HepG2 (cell line): ENCODE results near the gene MEPCE. TPM values are rescaled to one million over a fixed set of nuclear protein-coding genes. Genes with fewer than 3 reads are reported as not detected.

ENCODE experiments used
- AKAP8 ChIP-seq: sonication (generic); formaldehyde crosslinking; IDR thresholded peaks from 2 replicates; pipeline ENCODE4 v1.5.1; 2020; ENCODE audit warnings: mild to moderate bottlenecking, missing genetic modification reagents
- ARNT2 ChIP-seq: sonication (generic); formaldehyde crosslinking; IDR thresholded peaks from 2 replicates; pipeline ENCODE4 v1.8.0; 2022; ENCODE audit warnings: mild to moderate bottlenecking, low read depth, missing genetic modification reagents, moderate library complexity
- CBX5 ChIP-seq: sonication (generic); formaldehyde crosslinking; IDR thresholded peaks from 2 replicates; pipeline ENCODE4 v1.4.0; 2020; ENCODE audit warnings: missing genetic modification reagents, borderline replicate concordance
- FOXA1 ChIP-seq, 2 experiments: fragments of 450-650 bp in 1 of 2; sonication (generic) in 1 of 2; formaldehyde crosslinking in 1 of 2; IDR thresholded peaks; 2 replicates each; pipeline versions ENCODE4 v1.4.0 to v1.6.1; 2016 to 2020; ENCODE audit warnings: missing genetic modification reagents in 1 of 2
- HDAC1 ChIP-seq: sonication (generic); formaldehyde crosslinking; IDR thresholded peaks from 2 replicates; pipeline ENCODE4 v1.5.1; 2020; ENCODE audit warnings: mild to moderate bottlenecking, missing genetic modification reagents
- IRF2 ChIP-seq: IDR thresholded peaks from 2 replicates; pipeline ENCODE4 v1.6.1; 2018; ENCODE audit warnings: missing genetic modification reagents, missing compliant biosample characterization
- ISX ChIP-seq: sonication (generic); formaldehyde crosslinking; conservative IDR thresholded peaks from 2 replicates; pipeline ENCODE4 v1.5.0; 2020; ENCODE audit warnings: missing genetic modification reagents
- KDM5B ChIP-seq: sonication (generic); formaldehyde crosslinking; IDR thresholded peaks from 2 replicates; pipeline ENCODE4 v1.4.0; 2020; ENCODE audit warnings: missing genetic modification reagents, mild to moderate bottlenecking, borderline replicate concordance
- KMT2B ChIP-seq: IDR thresholded peaks from 2 replicates; pipeline ENCODE4 v1.6.1; 2016; ENCODE audit warnings: missing genetic modification reagents, missing compliant biosample characterization
- RORA ChIP-seq: sonication (generic); formaldehyde crosslinking; IDR thresholded peaks from 2 replicates; pipeline ENCODE4 v1.5.0; 2020; ENCODE audit warnings: mild to moderate bottlenecking, missing genetic modification reagents, moderate library complexity
- SALL1 ChIP-seq: sonication (generic); formaldehyde crosslinking; IDR thresholded peaks from 2 replicates; pipeline ENCODE4 v1.8.0; 2022; ENCODE audit warnings: mild to moderate bottlenecking, missing genetic modification reagents
- ZBTB38 ChIP-seq: sonication (generic); formaldehyde crosslinking; IDR thresholded peaks from 2 replicates; pipeline ENCODE4 v1.5.1; 2020; ENCODE audit warnings: mild to moderate bottlenecking, missing genetic modification reagents
- ZNF180 ChIP-seq: sonication (generic); formaldehyde crosslinking; IDR thresholded peaks from 2 replicates; pipeline ENCODE4 v1.4.0; 2020; ENCODE audit warnings: low read depth, missing genetic modification reagents, borderline replicate concordance
- ZNF205 ChIP-seq: IDR thresholded peaks from 2 replicates; pipeline ENCODE4 v1.6.1; 2018; ENCODE audit warnings: missing biosample characterization, missing genetic modification reagents
- ZNF207 ChIP-seq: fragments of 450-650 bp; IDR thresholded peaks from 2 replicates; pipeline ENCODE4 v1.6.1; 2016; ENCODE audit warnings: antibody characterized with exemption, borderline replicate concordance
- ZNF382 ChIP-seq: sonication (generic); formaldehyde crosslinking; IDR thresholded peaks from 2 replicates; pipeline ENCODE4 v1.5.0; 2020; ENCODE audit warnings: missing genetic modification reagents, mild to moderate bottlenecking, borderline replicate concordance
- ZNF670 ChIP-seq: sonication (generic); formaldehyde crosslinking; IDR thresholded peaks from 2 replicates; pipeline ENCODE4 v1.8.0; 2022; ENCODE audit warnings: mild to moderate bottlenecking, missing genetic modification reagents, borderline replicate concordance
- ZNF674 ChIP-seq: sonication (generic); formaldehyde crosslinking; IDR thresholded peaks from 2 replicates; pipeline ENCODE4 v1.5.0; 2020; ENCODE audit warnings: low read depth, mild to moderate bottlenecking, missing genetic modification reagents
- ZNF776 ChIP-seq: sonication (generic); formaldehyde crosslinking; IDR thresholded peaks from 2 replicates; pipeline ENCODE4 v1.4.0; 2020; ENCODE audit warnings: mild to moderate bottlenecking, missing genetic modification reagents
- ZNF83 ChIP-seq: sonication (generic); formaldehyde crosslinking; IDR thresholded peaks from 2 replicates; pipeline ENCODE4 v1.4.0; 2020; ENCODE audit warnings: missing genetic modification reagents, mild to moderate bottlenecking, borderline replicate concordance
- polyA plus RNA-seq, 8 experiments: library from polyadenylated mRNA; depleted of rRNA in 3 of 8; stranded (reverse) in 7 of 8; unstranded in 1 of 8; fragments of >200 nt; fragmentation: Illumina TruSeq in 4 of 8; extraction: Trizol in 4 of 8; gene quantifications; 2 replicates each; pipeline versions ENCODE4 v1.2.1 to v1.2.3, GENCODE V29; 2011 to 2016; ENCODE audit warnings: low read depth in 4 of 8, missing spikeins in 1 of 8, mixed read lengths in 1 of 8; ENCODE audit not compliant: insufficient read depth in 1 of 8
- total RNA-seq, 5 experiments: library from RNA; depleted of rRNA; stranded (reverse); fragments of >200 nt; fragmentation: Illumina TruSeq; extraction: Trizol; gene quantifications; 2 replicates each; pipeline ENCODE4 v1.2.3, GENCODE V29; 2016; ENCODE audit warnings: low read depth in 1 of 5
- TF ChIP-seq, protein P1 (sequence below): sonication (generic); formaldehyde crosslinking; IDR thresholded peaks from 2 replicates; pipeline ENCODE4 v1.5.0; 2020; ENCODE audit warnings: mild to moderate bottlenecking, missing genetic modification reagents
- TF ChIP-seq, protein P2 (sequence below): sonication (generic); formaldehyde crosslinking; IDR thresholded peaks from 2 replicates; pipeline ENCODE4 v1.4.0; 2020; ENCODE audit warnings: low read depth, missing genetic modification reagents
- TF ChIP-seq, protein P3 (sequence below): sonication (generic); formaldehyde crosslinking; IDR thresholded peaks from 2 replicates; pipeline ENCODE4 v1.8.1; 2023; ENCODE audit warnings: mild to moderate bottlenecking, inconsistent platforms, moderate library complexity, missing genetic modification reagents, borderline replicate concordance

MEPCE gene
- total and polyA plus RNA-seq, 2 of the 13 experiments (the other 11 are each of a cell fraction or from before 2014, with no cell fraction given), result 12.3 to 26.0 TPM

DNA sequence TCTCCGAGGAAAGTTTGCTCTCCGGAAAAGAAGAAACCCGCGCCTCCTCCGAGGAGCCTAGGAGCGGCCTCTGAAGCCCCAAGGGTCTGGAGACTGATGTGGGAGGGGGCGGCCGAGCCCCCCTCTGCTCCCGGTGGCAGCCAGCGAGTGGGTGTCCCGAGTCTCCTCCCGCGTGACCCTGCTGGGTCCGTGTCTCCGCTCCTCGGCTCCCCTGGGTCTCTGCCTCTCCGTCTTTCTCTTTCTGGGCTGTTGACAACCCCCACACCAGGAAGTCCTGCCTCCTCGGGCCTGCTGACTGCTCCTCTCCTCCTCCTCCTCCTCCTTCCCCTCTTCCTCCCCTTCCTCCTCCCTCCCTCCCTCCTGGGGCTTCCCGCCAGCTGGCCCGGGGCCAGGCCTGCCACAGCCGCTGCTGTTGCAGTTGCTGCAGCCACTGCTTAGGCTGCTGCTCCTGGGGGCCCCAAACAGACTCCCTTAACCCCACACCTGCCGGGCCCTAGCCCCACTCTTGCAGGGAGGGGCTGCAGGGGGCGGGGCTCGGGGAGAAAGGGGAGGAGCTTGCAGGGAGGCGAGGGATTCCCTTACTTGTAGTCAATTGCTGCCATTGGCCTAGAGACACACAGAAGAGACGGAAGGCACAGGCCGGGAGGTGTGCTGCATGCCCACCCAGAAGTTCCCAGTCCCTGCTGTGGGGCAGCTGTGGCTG is 49.5 kb downstream of the MEPCE start, which contains the start of gene TSC22D4 (continued):
- TF ChIP-seq, protein P1, sequence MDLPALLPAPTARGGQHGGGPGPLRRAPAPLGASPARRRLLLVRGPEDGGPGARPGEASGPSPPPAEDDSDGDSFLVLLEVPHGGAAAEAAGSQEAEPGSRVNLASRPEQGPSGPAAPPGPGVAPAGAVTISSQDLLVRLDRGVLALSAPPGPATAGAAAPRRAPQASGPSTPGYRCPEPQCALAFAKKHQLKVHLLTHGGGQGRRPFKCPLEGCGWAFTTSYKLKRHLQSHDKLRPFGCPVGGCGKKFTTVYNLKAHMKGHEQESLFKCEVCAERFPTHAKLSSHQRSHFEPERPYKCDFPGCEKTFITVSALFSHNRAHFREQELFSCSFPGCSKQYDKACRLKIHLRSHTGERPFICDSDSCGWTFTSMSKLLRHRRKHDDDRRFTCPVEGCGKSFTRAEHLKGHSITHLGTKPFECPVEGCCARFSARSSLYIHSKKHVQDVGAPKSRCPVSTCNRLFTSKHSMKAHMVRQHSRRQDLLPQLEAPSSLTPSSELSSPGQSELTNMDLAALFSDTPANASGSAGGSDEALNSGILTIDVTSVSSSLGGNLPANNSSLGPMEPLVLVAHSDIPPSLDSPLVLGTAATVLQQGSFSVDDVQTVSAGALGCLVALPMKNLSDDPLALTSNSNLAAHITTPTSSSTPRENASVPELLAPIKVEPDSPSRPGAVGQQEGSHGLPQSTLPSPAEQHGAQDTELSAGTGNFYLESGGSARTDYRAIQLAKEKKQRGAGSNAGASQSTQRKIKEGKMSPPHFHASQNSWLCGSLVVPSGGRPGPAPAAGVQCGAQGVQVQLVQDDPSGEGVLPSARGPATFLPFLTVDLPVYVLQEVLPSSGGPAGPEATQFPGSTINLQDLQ (CRISPR knock-in tag), result no peak
- TF ChIP-seq SALL1 (CRISPR knock-in tag), result peak; percentile 63; the same call in 1 of the 2 replicates
- TF ChIP-seq ISX, result no peak
- no peak for TF ChIP-seq ZNF207
- no peak for TF ChIP-seq ZNF382 (CRISPR knock-in tag)
- TF ChIP-seq ZNF180, result no peak
- TF ChIP-seq ZNF776 (CRISPR knock-in tag), result no peak
- no peak; the same call in 1 of the 2 replicates for TF ChIP-seq AKAP8 (CRISPR knock-in tag)
- TF ChIP-seq CBX5 (CRISPR knock-in tag), result no peak
- TF ChIP-seq, protein P2, sequence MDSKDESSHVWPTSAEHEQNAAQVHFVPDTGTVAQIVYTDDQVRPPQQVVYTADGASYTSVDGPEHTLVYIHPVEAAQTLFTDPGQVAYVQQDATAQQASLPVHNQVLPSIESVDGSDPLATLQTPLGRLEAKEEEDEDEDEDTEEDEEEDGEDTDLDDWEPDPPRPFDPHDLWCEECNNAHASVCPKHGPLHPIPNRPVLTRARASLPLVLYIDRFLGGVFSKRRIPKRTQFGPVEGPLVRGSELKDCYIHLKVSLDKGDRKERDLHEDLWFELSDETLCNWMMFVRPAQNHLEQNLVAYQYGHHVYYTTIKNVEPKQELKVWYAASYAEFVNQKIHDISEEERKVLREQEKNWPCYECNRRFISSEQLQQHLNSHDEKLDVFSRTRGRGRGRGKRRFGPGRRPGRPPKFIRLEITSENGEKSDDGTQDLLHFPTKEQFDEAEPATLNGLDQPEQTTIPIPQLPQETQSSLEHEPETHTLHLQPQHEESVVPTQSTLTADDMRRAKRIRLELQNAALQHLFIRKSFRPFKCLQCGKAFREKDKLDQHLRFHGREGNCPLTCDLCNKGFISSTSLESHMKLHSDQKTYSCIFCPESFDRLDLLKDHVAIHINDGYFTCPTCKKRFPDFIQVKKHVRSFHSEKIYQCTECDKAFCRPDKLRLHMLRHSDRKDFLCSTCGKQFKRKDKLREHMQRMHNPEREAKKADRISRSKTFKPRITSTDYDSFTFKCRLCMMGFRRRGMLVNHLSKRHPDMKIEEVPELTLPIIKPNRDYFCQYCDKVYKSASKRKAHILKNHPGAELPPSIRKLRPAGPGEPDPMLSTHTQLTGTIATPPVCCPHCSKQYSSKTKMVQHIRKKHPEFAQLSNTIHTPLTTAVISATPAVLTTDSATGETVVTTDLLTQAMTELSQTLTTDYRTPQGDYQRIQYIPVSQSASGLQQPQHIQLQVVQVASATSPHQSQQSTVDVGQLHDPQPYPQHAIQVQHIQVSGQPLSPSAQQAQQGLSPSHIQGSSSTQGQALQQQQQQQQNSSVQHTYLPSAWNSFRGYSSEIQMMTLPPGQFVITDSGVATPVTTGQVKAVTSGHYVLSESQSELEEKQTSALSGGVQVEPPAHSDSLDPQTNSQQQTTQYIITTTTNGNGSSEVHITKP (CRISPR knock-in tag), result no peak
- no peak for TF ChIP-seq ZBTB38 (CRISPR knock-in tag)
- TF ChIP-seq FOXA1 (IDR thresholded peaks at IDR 0.05), result no peak
- peak; percentile 51 for TF ChIP-seq FOXA1 (CRISPR knock-in tag; IDR thresholded peaks at IDR 0.05)
- TF ChIP-seq ARNT2 (CRISPR knock-in tag), result peak; percentile 28; the same call in 1 of the 2 replicates
- TF ChIP-seq HDAC1 (CRISPR knock-in tag), result peak; percentile 75
- no peak for TF ChIP-seq ZNF83 (CRISPR knock-in tag)
- no peak for TF ChIP-seq RORA (CRISPR knock-in tag)
- TF ChIP-seq KDM5B, result peak; percentile 77
- no peak for TF ChIP-seq ZNF670 (CRISPR knock-in tag)
- no peak for TF ChIP-seq IRF2 (CRISPR knock-in tag)
- TF ChIP-seq KMT2B (CRISPR knock-in tag), result no peak
- TF ChIP-seq, protein P3, sequence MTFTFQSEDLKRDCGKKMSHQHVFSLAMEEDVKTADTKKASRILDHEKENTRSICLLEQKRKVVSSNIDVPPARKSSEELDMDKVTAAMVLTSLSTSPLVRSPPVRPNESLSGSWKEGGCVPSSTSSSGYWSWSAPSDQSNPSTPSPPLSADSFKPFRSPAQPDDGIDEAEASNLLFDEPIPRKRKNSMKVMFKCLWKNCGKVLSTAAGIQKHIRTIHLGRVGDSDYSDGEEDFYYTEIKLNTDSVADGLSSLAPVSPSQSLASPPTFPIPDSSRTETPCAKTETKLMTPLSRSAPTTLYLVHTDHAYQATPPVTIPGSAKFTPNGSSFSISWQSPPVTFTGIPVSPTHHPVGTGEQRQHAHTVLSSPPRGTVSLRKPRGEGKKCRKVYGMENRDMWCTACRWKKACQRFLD (CRISPR knock-in tag), result 0 out of 2 replicates have a peak, but pooled peaks have one; percentile 15
- peak; percentile 61; the same call in 1 of the 2 replicates for TF ChIP-seq ZNF205 (CRISPR knock-in tag)
- TF ChIP-seq ZNF674 (CRISPR knock-in tag), result no peak
